Measurements from ENCODE around the gene GMCL1. TPM values are rescaled to one million over a fixed set of nuclear protein-coding genes. Genes with fewer than 3 reads are reported as not detected.
"Not testable (repeated sequence)": the region's sequence is repeated elsewhere in the genome, so short reads cannot be mapped to it uniquely, and the experiment has no call there.

The GMCL1 gene
- total RNA-seq, 4 donors from 2014 or later, result 9.3 to 15.0 (median 14.4) TPM

DNA sequence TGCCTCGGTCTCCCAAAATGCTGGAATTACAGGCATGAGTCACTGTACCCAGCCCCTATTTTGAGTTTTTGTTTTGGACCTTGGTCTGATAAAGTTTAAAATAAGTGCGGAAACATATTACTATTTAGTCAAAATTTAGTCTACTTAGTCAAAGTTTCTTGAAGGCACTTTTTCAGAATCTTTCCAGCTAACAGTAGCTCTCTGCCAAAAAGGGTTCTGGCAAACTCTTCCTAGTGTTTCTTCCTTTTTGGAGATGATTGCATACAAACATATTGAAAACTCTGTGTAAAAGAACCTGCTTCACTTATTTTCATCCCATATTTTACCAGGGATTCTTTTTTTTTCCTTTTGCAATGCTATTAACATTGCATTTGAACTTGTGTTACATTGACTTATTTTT is 28.8 kb downstream of the GMCL1 start:
- H3K27ac ChIP-seq, result no peak overlapping the region
- TF ChIP-seq POLR2AphosphoS5 (IDR thresholded peaks at IDR 0.05) (no peak), EP300 (IDR thresholded peaks at IDR 0.05) (no peak), POLR2A (IDR thresholded peaks at IDR 0.05) (no peak)
- TF ChIP-seq, protein P1, sequence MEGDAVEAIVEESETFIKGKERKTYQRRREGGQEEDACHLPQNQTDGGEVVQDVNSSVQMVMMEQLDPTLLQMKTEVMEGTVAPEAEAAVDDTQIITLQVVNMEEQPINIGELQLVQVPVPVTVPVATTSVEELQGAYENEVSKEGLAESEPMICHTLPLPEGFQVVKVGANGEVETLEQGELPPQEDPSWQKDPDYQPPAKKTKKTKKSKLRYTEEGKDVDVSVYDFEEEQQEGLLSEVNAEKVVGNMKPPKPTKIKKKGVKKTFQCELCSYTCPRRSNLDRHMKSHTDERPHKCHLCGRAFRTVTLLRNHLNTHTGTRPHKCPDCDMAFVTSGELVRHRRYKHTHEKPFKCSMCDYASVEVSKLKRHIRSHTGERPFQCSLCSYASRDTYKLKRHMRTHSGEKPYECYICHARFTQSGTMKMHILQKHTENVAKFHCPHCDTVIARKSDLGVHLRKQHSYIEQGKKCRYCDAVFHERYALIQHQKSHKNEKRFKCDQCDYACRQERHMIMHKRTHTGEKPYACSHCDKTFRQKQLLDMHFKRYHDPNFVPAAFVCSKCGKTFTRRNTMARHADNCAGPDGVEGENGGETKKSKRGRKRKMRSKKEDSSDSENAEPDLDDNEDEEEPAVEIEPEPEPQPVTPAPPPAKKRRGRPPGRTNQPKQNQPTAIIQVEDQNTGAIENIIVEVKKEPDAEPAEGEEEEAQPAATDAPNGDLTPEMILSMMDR (IDR thresholded peaks at IDR 0.05), result no peak

DNA sequence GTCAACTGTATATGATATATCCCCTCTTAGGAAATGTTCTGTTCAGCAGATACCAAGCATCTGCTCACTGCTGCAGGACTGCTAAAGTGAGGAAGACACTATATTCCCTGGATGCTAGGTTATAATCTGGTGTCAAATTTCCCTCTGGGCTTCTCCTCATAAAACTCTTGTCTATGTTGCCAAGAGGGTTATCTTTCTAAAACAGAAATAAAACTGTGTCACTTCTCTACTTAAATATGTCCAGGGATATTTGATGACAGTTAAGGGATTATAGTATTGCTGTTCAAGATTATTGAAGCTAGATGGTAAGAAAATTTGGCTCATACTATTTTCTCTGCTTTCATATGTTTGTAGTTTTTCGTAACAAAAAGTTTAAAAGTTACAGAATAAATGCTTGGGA is 33.8 kb downstream of the GMCL1 start:
- H3K27me3 ChIP-seq, result no peaks in the 10 kb centered on the region
- H3K9me3 ChIP-seq, result no peaks in the 10 kb centered on the region
- peaks cover 52% of the 10 kb centered on the region for H3K36me3 ChIP-seq
- no peak overlapping the region for H3K27ac ChIP-seq
- TF ChIP-seq POLR2AphosphoS5 (IDR thresholded peaks at IDR 0.05) (no peak), POLR2A (IDR thresholded peaks at IDR 0.05) (no peak), EP300 (IDR thresholded peaks at IDR 0.05) (no peak)
- TF ChIP-seq, protein P1 (IDR thresholded peaks at IDR 0.05), result no peak
- no peaks in the 10 kb centered on the region for H3K4me1 ChIP-seq
- no peak overlapping the region for H3K4me3 ChIP-seq
- 98% methylated on average over 1 of the region's 1 CpG for WGBS
- DNase-seq (ENCODE audit: low spot score in 2 of 2), result no peak

More for the DNA sequence above, 28.8 kb downstream of the GMCL1 start:
- Histone ChIP-seq H3K4me1 (no peaks in the 10 kb centered on the region), H3K36me3 (peaks cover 11% of the 10 kb centered on the region), H3K4me3 (no peak overlapping the region), H3K27me3 (no peaks in the 10 kb centered on the region), H3K9me3 (no peaks in the 10 kb centered on the region)
- no peak for DNase-seq (ENCODE audit: low spot score in 2 of 2)
- WGBS, result 94% methylated on average over 2 of the region's 2 CpGs

DNA sequence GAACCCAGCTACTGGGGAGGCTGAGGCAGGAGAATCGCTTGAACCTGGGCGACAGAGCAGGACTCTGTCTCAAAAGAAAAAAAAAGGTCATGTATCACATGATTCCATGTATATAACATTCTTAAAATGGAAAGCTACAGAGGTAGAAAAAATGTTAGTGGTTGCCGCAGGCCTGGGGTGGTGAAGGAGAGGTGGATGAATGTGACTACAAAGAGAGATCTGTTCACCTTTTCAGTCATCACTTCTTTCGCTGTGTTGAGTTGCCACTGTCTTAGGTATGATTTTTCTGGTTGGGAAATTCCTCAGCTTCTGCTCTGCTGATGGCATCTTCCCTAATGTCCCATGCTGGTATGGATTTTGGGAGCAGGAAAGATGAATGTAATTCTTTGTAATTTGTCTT is 59.0 kb downstream of the GMCL1 start:
- 96% methylated on average over 4 of the region's 4 CpGs for WGBS

DNA sequence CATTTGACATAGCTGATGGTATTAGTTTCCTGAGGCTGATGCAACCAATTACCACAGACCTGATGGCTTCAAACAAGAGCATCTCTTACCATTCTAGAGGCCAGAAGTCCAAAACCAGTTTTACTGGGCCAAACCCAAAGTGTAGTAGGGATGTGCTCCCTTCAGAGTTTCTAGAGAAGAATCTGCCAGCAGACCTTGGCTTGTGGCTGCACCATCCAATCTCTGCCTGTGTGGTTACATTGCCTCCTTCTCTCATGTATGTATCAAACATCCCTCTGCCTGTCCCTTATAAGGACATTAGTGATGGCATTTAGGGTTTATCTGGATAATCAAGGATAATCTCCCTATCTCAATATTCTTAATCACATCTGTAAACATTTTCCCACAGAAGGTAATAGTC is 59.8 kb downstream of the GMCL1 start:
- DNase-seq (ENCODE audit: low spot score in 2 of 2), result no peak
- H3K27me3 ChIP-seq, result no peaks in the 10 kb centered on the region
- H3K4me3 ChIP-seq, result no peak overlapping the region
- H3K4me1 ChIP-seq, result peaks cover 6% of the 10 kb centered on the region
- no peaks in the 10 kb centered on the region for H3K36me3 ChIP-seq
- TF ChIP-seq POLR2A (IDR thresholded peaks at IDR 0.05), result no peak
- TF ChIP-seq, protein P1 (IDR thresholded peaks at IDR 0.05), result no peak
- no peak for TF ChIP-seq POLR2AphosphoS5 (IDR thresholded peaks at IDR 0.05)
- TF ChIP-seq EP300 (IDR thresholded peaks at IDR 0.05), result no peak
- no peaks in the 10 kb centered on the region for H3K9me3 ChIP-seq
- no peak overlapping the region for H3K27ac ChIP-seq

More for the DNA sequence above, 59.0 kb downstream of the GMCL1 start:
- peaks cover 4% of the 10 kb centered on the region for H3K4me1 ChIP-seq
- no peaks in the 10 kb centered on the region for H3K9me3 ChIP-seq
- no peak overlapping the region for H3K4me3 ChIP-seq
- no peak for DNase-seq (ENCODE audit: low spot score in 2 of 2)
- H3K36me3 ChIP-seq, result no peaks in the 10 kb centered on the region
- TF ChIP-seq POLR2A (IDR thresholded peaks at IDR 0.05) (no peak), POLR2AphosphoS5 (IDR thresholded peaks at IDR 0.05) (no peak)
- TF ChIP-seq, protein P1 (IDR thresholded peaks at IDR 0.05), result no peak
- no peak overlapping the region for H3K27ac ChIP-seq
- H3K27me3 ChIP-seq, result no peaks in the 10 kb centered on the region

DNA sequence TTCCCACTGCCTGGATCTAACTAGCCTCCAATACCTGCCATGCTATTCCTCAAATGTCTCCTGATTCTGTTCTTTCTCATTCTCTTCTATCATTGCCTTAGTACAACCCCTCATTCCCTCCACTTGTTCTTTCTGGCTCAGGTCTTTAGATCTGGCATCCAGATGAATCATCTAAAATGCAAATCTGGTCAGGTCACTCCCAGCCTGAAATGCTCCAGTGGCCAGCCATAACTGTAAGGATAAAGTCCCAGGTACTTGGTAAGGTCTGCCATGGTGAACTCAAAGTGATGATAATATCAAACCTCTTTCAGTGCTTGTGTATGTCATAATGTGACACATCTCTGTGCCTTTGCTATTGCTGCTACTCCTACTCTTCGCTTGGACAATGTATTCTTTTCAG is 61.4 kb downstream of the GMCL1 start:
- no peak for DNase-seq (ENCODE audit: low spot score in 2 of 2)
- TF ChIP-seq, protein P1 (IDR thresholded peaks at IDR 0.05), result no peak
- TF ChIP-seq POLR2AphosphoS5 (IDR thresholded peaks at IDR 0.05), result no peak
- TF ChIP-seq POLR2A (IDR thresholded peaks at IDR 0.05), result no peak
- no peak for TF ChIP-seq EP300 (IDR thresholded peaks at IDR 0.05)
- no peak overlapping the region for H3K4me3 ChIP-seq
- peaks cover 19% of the 10 kb centered on the region for H3K4me1 ChIP-seq
- H3K27me3 ChIP-seq, result no peaks in the 10 kb centered on the region
- H3K9me3 ChIP-seq, result no peaks in the 10 kb centered on the region
- H3K27ac ChIP-seq, result no peak overlapping the region
- H3K36me3 ChIP-seq, result no peaks in the 10 kb centered on the region
- WGBS, result 46% methylated on average over 1 of the region's 1 CpG

DNA sequence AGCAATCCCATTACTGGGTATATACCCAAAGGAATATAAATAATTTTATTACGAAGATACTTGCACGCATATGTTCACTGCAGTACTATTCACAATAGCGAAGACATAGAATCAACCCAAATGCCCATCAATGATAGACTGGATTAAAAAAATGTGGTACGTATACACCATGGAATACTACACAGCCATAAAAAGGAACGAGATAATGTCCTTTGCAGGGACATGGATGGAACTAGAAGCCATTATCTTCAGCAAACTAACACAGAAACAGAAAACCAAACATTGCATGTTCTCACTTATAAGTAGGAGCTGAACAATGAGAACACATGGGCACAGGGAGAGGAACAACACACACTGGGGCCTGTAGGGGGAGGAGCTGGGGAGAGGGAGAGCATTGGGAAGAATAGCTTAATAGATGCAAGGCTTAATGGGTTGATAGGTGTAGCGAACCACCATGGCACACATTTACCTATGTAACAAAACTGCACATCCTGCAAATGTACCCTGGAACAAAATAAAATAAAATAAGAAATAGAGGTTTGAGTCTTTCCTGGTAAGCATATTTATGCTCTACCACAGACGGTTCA is 63.5 kb downstream of the GMCL1 start:
- WGBS, result 92% methylated on average over 7 of the region's 7 CpGs
- peaks cover 28% of the 10 kb centered on the region for H3K4me1 ChIP-seq
- peaks cover 18% of the 10 kb centered on the region for H3K36me3 ChIP-seq
- H3K27me3 ChIP-seq; DNase-seq (ENCODE audit: low spot score in 2 of 2); H3K9me3 ChIP-seq; H3K27ac ChIP-seq: not testable (repeated sequence)
- H3K4me3 ChIP-seq, result peak overlapping the region; percentile 70
